ENCODE results near the gene FNIP1.
"Not testable (repeated sequence)": the region's sequence is repeated elsewhere in the genome, so short reads cannot be mapped to it uniquely, and the experiment has no call there.

The FNIP1 gene

GRCh38 chr5:131749723-131750470 lies 46.9 kb downstream of the FNIP1 start:
- DNase-seq: no peak

DNA sequence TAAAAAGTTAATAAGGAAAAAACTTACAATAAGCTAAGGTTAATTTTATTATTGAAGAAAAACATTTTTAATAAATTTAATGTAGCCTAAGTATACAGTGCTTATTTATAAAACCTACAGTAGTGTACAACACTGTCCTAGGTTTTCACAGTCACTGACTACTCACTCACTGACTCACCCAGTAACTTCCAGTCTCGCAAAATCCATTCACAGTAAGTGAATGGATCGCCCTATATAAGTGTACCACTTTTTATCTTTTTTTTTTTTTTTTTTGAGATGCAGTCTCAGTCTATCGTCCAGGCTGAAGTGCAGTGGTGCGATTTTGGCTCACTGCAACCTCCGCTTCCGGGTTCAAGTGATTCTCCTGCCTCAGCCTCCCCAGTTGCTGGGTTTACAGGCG lies 47.7 kb downstream of the FNIP1 start:
- DNase-seq: peak in 1 of 2 experiments; percentile 38

GRCh38 chr5:131747180-131748105 lies 49.4 kb downstream of the FNIP1 start:
- DNase-seq: no peak

GRCh38 chr5:131746423-131746822 lies 50.4 kb downstream of the FNIP1 start:
- no peak for DNase-seq

DNA sequence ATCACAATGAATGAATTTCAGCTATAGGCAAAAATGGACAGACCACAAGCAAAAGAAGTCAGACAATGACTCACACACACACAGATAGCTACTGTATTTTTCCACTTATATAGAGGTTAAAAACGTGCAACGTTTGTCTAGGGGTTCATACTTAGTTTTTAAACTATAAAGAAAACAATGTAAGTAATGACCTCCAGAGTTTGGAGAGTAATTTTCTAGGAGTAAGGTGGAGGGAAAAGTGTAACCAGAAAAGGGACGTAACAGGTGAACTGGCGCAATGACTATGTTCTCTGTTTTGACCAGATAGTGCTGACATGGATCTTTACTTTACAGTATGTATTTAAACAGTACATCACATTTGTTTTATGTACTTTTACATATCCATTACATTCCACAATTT lies 51.1 kb downstream of the FNIP1 start:
- DNase-seq: no peak

DNA sequence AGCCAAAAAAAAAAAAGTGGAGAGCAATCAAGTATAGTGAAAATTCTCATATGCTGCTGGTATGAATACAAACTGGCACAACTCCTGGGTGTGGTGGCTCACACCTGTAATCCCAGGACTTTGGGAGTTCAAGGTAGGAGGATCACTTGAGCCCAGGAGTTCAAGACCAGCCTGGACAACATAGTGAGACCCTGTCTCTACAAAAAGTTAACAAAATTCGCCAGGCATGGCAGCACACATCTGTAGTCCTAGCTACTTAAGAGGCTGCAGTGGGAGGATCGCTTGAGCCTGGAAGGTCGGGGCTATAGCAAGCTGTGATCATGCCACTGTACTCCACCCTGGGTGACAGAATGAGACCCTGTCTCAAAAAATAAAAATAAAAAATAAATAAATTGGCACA lies 51.7 kb downstream of the FNIP1 start:
- DNase-seq: no peak

DNA sequence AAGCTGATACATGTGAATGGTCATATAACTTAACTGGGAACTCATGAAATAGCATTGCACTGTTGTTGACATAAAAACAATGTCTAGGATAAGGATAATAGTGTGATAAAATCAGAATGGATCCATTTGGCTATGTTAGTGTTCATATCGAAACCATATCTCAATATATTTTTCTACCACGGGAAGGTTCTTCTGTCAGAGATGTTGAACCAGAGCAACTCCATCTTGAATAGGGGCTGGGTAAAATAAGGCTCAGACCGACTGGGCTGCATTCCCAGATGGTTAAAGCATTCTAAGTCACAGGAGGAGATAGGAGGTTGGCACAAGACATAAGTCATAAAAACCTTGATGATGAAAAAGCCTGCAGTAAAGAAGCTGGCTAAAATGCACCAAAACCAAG lies 56.3 kb downstream of the FNIP1 start:
- DNase-seq: no peak

DNA sequence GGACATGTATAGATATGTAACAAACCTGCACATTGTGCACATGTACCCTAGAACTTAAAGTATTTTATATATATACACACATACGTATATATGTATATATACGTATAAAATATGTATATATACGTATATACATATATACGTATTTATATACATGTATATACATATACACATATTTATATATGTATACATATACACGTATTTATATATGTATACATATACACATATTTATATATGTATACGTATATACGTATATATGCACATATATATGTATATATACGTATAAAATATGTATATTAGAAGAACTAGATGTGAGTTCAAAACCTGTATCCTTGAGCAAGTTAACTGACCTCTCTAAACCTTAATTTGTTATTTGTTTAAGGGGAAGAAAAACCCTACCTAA lies 61.4 kb downstream of the FNIP1 start:
- DNase-seq: no peak

- DNase-seq: not testable (repeated sequence)
Observed at GRCh38 chr5:131734939-131735338, 61.9 kb downstream of the FNIP1 start.

GRCh38 chr5:131729292-131729691 lies 67.5 kb downstream of the FNIP1 start:
- not testable (repeated sequence) for DNase-seq

GRCh38 chr5:131724089-131724488 lies 72.7 kb downstream of the FNIP1 start:
- not testable (repeated sequence) for DNase-seq

GRCh38 chr5:131720714-131721113 lies 76.1 kb downstream of the FNIP1 start:
- no peak for DNase-seq

GRCh38 chr5:131719564-131719963 lies 77.3 kb downstream of the FNIP1 start:
- no peak for DNase-seq

GRCh38 chr5:131718487-131719014 lies 78.3 kb downstream of the FNIP1 start:
- DNase-seq: no peak

- not testable (repeated sequence) for DNase-seq
Observed at GRCh38 chr5:131717164-131717563, 79.7 kb downstream of the FNIP1 start.

DNA sequence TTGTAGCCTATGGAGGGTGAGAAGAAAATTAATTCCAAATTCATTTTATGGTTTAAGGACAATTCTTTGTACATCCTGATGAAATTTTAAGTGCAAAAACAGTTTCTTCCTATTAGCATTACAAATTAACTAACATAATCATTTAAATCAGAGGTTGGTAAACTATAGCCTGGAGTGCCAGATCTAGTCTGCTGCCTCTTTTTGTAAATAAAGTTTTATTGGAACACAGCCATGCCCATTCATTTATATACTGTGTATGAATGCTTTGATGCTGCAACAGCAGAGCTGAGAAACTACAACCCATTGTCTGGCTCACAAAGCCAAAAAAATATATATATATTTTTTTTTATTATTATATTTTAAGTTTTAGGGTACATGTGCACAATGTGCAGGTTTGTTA lies 80.2 kb downstream of the FNIP1 start:
- no peak for DNase-seq

DNA sequence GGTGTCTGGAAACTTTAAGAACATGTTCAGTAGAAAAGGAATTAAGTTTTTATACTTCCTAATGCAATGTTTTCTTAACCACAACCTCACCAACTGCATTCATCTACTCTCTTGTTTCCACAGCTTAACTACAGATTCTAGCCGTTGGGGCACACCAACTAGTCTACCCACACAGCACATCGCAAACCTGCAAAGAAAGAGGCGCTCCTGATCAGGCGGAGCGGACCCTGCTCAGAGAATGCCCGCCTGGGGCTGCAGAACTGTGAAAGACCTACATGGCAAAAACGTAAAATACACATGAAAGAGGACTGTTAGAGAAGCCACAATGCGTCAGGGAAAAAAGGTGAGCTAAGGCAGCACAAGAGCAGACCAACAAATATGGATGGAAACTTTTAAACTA lies 86.4 kb downstream of the FNIP1 start:
- DNase-seq: no peak

GRCh38 chr5:131709043-131709442 lies 87.8 kb downstream of the FNIP1 start:
- DNase-seq: no peak

DNA sequence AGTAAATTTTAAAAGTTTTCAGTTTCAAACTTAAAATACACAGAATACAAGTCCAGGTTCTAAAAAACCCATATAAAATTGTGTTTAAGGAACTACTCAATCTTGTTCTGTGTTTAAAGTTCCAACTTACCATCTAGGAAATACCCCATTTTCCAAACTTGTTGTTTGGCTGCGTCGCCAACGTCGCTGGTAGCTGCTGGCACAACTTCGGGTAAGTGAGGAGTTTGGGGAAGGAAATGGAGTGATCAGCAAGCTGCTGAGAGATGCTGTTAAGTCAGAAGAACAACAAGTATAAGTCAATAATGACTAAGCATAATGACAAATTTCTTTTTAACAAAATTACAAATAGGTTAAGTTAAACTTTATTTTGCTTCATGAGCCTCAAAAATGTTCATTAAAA lies 90.5 kb downstream of the FNIP1 start:
- no peak for DNase-seq

- no peak for DNase-seq
Observed at GRCh38 chr5:131694926-131695325, 101.9 kb downstream of the FNIP1 start.

DNA sequence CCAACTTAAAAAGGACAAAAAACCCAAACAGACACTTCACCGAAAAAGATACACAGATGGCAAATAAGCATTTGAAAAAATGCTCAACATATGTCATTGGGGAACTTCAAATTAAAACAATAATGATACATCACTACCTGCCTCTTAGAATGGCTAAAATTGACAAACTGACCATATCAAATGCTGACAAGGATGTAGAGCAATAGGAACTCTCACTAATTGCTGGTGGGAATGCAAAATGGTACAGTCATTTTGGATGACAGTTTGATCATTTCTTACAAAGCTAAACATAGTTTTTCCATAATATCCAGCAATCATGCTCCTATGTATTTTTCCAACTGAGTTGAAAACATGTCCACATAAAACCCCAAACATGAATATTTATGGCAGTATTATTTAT lies 102.9 kb downstream of the FNIP1 start:
- no peak for DNase-seq

DNA sequence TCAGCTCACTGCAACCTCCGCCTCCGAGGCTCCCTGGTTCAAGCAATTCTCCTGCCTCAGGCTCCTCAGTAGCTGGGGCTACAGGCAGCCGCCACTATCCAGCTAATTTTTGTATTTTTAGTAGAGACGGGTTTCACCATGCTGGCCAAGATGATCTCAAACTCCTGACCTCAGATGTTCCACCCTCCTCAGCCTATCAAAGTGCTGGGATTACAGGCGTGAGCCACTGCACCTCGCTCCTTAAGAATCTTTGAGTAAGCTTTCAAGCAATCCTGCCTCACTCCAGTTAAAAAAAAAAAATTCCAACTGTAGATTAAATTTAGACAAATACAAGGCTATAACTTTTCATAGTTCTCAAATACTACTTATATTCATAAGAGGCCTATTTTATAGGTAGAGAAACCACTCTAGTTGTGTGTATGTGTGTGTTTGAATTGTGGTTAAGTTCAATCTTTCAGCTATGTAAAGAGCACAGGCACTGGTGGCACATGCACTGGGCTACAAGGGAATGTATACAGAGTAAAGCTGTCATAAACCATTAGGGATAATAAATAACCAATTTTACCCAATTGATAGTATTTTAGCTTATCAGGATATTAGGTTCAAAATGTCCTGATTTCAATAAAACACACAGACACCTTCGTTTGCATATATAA lies 111.2 kb downstream of the FNIP1 start:
- DNase-seq: no peak

DNA sequence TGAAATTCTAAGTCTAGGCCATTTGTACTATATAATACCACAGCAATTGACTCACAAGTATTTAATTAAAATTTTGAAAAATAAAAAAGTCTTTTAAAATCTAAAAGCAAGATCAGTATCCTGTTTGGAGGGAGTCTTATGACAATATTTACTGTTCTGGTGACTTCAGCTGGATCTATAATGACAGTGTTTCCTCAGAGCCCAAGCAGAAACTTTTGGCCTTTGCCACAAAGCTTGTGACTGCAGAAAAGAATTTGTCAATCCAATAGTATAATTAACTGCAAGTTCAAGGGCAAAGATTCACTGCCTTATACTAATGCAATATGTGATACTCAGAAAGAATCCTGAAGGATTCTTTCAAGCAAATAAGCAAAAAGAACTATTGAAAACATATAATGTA lies 112.2 kb downstream of the FNIP1 start:
- no peak for DNase-seq

Measured in SW 1271 (cell line).